Panc1 (cell line): ENCODE data around the gene GLIS1. TPM values are rescaled to one million over a fixed set of nuclear protein-coding genes. Genes with fewer than 3 reads are reported as not detected.

Experiments
- ATAC-seq: fragments of 200-7000 bp; cut with Tn5 transposase; 2 replicates; pipeline ENCODE4 v1.9.1; 2020; ENCODE audit warnings: mild to moderate bottlenecking, moderate library complexity
- BruUV-seq: library from RNA; stranded (reverse); fragments of 400-500 nt; replicated peaks from 2 replicates; lab custom pipeline; 2021; lab: Mats Ljungman, UMichigan
- CTCF ChIA-PET: fragments of 300-600 bp; sonication (Branson Sonifier 250); formaldehyde crosslinking; loops from one replicate; lab custom pipeline; 2022; ENCODE audit warnings: antibody characterized with exemption; lab: Charles Lee
- POLR2A ChIA-PET: fragments of 300-600 bp; sonication (Branson Sonifier 250); formaldehyde crosslinking; loops from one replicate; lab custom pipeline; 2022; ENCODE audit warnings: antibody characterized with exemption; lab: Charles Lee
- DNase-seq: peaks from one replicate; pipeline ENCODE4 v3.0.0-alpha.2; 2010; ENCODE audit warnings: low read depth, low spot score
- H3K27ac ChIP-seq: 2 replicates; pipeline ENCODE4 v1.5.1; 2011; ENCODE audit warnings: mild to moderate bottlenecking, low read length, inconsistent platforms
- H3K27me3 ChIP-seq: fragments of 200-500 bp; sonication (Bioruptor generic); 2 replicates; pipeline ENCODE4 v1.6.0; 2014; ENCODE audit warnings: low read length, inconsistent platforms; ENCODE audit not compliant: control insufficient read depth, insufficient read depth
- H3K36me3 ChIP-seq: fragments of 200-500 bp; sonication (Bioruptor generic); 2 replicates; pipeline ENCODE4 v1.5.1; 2014; ENCODE audit warnings: inconsistent platforms, mild to moderate bottlenecking, low read length, moderate library complexity; ENCODE audit not compliant: control insufficient read depth, insufficient read depth
- H3K4me1 ChIP-seq: 2 replicates; pipeline ENCODE4 v1.5.1; 2011; ENCODE audit warnings: inconsistent platforms, mild to moderate bottlenecking, low read length, moderate library complexity; ENCODE audit not compliant: control insufficient read depth, insufficient read depth
- H3K4me3 ChIP-seq, 2 experiments: 2 replicates each; pipeline ENCODE4 v1.5.1; 2011 to 2012; ENCODE audit warnings: low read depth in 2 of 2, low read length in 2 of 2, mild to moderate bottlenecking in 2 of 2, inconsistent platforms in 1 of 2, moderate library complexity in 1 of 2
- H3K9me3 ChIP-seq: fragments of 200-500 bp; sonication (Bioruptor generic); 2 replicates; pipeline ENCODE4 v1.5.1; 2014; ENCODE audit warnings: low read depth, mild to moderate bottlenecking, inconsistent platforms, low read length, moderate library complexity; ENCODE audit not compliant: control insufficient read depth, insufficient read depth
- CTCF ChIP-seq: fragments of 450-650 bp; IDR thresholded peaks from 2 replicates; pipeline ENCODE4 v1.5.1; 2017; ENCODE audit warnings: mild to moderate bottlenecking
- POLR2AphosphoS5 ChIP-seq: IDR thresholded peaks from 2 replicates; pipeline ENCODE4 v1.6.1; 2012; ENCODE audit warnings: mild to moderate bottlenecking, low read depth, low read length, moderate library complexity
- REST ChIP-seq, 2 experiments: IDR thresholded peaks; 2 replicates each; pipeline ENCODE4 v1.6.1; 2011 to 2012; ENCODE audit warnings: low read depth in 2 of 2, control low read depth in 1 of 2, low read length in 1 of 2, mild to moderate bottlenecking in 1 of 2, moderate library complexity in 1 of 2; ENCODE audit not compliant: insufficient read depth in 1 of 2
- SIN3A ChIP-seq: IDR thresholded peaks from 2 replicates; pipeline ENCODE4 v1.6.1; 2012; ENCODE audit warnings: low read depth, mild to moderate bottlenecking, low read length, moderate library complexity, borderline replicate concordance; ENCODE audit not compliant: insufficient read depth
- TCF7L2 ChIP-seq: IDR thresholded peaks from 2 replicates; pipeline ENCODE4 v1.6.1; 2011; ENCODE audit warnings: mild to moderate bottlenecking, low read depth, low read length, inconsistent platforms
- in situ Hi-C: cut with HindIII; loops from 2 replicates; pipeline ENCODE4 v1.10.0; 2016; ENCODE audit warnings: low sequenced_read_pairs, low pct_unique_long_range_greater_than_20kb
- intact Hi-C: fragments of 100-400 bp; cut with micrococcal nuclease; formaldehyde crosslinking; loops from one replicate; pipeline ENCODE4 v1.10.0; 2022; ENCODE audit not compliant: unreplicated experiment
- total RNA-seq: library from RNA; stranded (reverse); gene quantifications from one replicate; pipeline ENCODE4 v1.2.1, GENCODE V29; 2021; ENCODE audit not compliant: unreplicated experiment

GLIS1 gene
- total RNA-seq, 1 experiment from 2014 or later, result 0.28 TPM

GRCh38 chr1:53595906-53596305, 143.1 kb downstream of the GLIS1 start:
- BruUV-seq, result no TSS peak
- no peaks in the 10 kb centered on the region for H3K27me3 ChIP-seq
- intact Hi-C loops (no loop called here), in situ Hi-C loops (no loop called here)
- TF ChIP-seq SIN3A (no peak), REST (IDR thresholded peaks at IDR 0.05; ENCODE audit: insufficient read depth in 1 of 2, low read depth in 2 of 2, low read length in 1 of 2) (no peak), POLR2AphosphoS5 (no peak), TCF7L2 (no peak), CTCF (no peak)
- ChIA-PET POLR2A (no interaction called here), CTCF (no interaction called here)
- ATAC-seq (no peak), DNase-seq (no peak)
- no peaks in the 10 kb centered on the region for H3K9me3 ChIP-seq
- H3K4me3 ChIP-seq, result no peak overlapping the region
- H3K27ac ChIP-seq, result no peak overlapping the region
- H3K4me1 ChIP-seq, result no peaks in the 10 kb centered on the region
- H3K36me3 ChIP-seq, result no peaks in the 10 kb centered on the region

GRCh38 chr1:53594391-53595180, 144.4 kb downstream of the GLIS1 start:
- Histone ChIP-seq H3K36me3 (no peaks in the 10 kb centered on the region), H3K4me3 (no peak overlapping the region), H3K27me3 (no peaks in the 10 kb centered on the region), H3K4me1 (no peaks in the 10 kb centered on the region), H3K27ac (no peak overlapping the region), H3K9me3 (no peaks in the 10 kb centered on the region)
- in situ Hi-C loops, result no loop called here
- ATAC-seq, result no peak
- CTCF ChIA-PET, result no interaction called here
- intact Hi-C loops, result no loop called here
- DNase-seq, result no peak
- POLR2A ChIA-PET, result no interaction called here
- BruUV-seq, result no TSS peak
- TF ChIP-seq REST (IDR thresholded peaks at IDR 0.05; ENCODE audit: insufficient read depth in 1 of 2, low read depth in 2 of 2, low read length in 1 of 2), result no peak
- no peak for TF ChIP-seq CTCF
- no peak for TF ChIP-seq SIN3A
- TF ChIP-seq POLR2AphosphoS5, result no peak
- no peak for TF ChIP-seq TCF7L2
